Measurements from ENCODE around the gene TM7SF2.

Gene TM7SF2

DNA sequence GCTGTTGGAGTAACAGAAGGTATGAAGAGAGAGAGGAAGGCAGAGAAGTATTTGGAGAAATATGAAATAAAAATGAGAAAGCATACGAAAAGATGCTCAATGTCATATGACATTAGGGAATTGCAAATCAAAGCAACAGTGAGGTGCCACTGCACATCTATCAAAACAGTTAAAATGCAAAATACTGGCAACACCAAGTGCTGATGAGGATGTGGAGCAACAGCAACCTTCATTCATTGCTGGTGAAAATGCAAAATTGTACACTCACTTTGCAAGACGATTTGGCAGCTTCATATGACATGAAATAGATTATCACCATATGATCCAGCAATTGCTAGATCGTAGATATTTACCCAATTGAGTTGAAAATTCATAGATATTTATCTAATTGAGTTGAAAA, 49.0 kb downstream of the TM7SF2 start:
- DNase-seq, result no peak

DNA sequence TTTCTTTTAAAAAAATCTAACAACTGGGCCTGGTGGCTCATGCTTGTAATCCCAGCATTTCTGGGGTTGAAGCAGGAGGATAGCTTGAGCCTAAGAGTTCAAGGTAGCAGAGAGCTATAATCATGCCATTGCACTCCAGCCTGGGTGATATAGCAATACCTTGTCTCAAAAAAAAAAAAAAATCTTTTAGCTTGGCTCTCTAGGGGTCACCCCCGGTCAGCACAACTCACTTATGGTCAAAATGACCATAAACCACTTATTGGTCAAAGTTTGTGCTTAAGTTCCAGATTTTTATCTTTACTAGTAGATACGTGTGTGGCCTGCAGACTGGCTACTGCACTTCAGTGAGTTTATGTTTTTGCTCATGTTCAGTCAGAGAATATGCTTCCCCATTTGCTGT, 52.0 kb downstream of the TM7SF2 start:
- no peak for DNase-seq

Data from NCI-H526 treated with DMSO at 0.1 percent for 48 hours (cell line).